CD4-positive, CD25-positive, alpha-beta regulatory T cell (primary cell): Measurements from ENCODE around the gene TNFAIP6. TPM values are rescaled to one million over a fixed set of nuclear protein-coding genes. Genes with fewer than 3 reads are reported as not detected.
"Not testable (repeated sequence)": the region's sequence is repeated elsewhere in the genome, so short reads cannot be mapped to it uniquely, and the experiment has no call there.

Experiments
- ATAC-seq, 2 donors: fragments of 150-1000 bp; cut with Tn5 transposase; one replicate each; pipeline ENCODE4 v1.10.0; 2021; ENCODE audit warnings: low read depth in 2 of 2, moderate number of reproducible peaks in 2 of 2, moderate library complexity in 1 of 2
- DNase-seq, 3 donors: peaks; one replicate each; pipeline versions ENCODE4 v3.0.0 to v3.0.0-alpha.2; 2012 to 2022; ENCODE audit warnings: mixed read lengths in 1 of 3
- H3K27ac ChIP-seq: one replicate; pipeline ENCODE4 v1.7.0; 2013; ENCODE audit warnings: mild to moderate bottlenecking, low read length; ENCODE audit not compliant: insufficient read depth, poor library complexity, severe bottlenecking
- H3K27me3 ChIP-seq: one replicate; pipeline ENCODE4 v1.7.0; 2013; ENCODE audit warnings: low read length; ENCODE audit not compliant: control insufficient read depth, insufficient read depth
- H3K36me3 ChIP-seq: one replicate; pipeline ENCODE4 v1.7.0; 2013; ENCODE audit warnings: mild to moderate bottlenecking, low read length, moderate library complexity; ENCODE audit not compliant: control insufficient read depth, insufficient read depth
- H3K4me1 ChIP-seq: 2 replicates; pipeline ENCODE4 v1.7.0; 2013; ENCODE audit warnings: mild to moderate bottlenecking, low read length; ENCODE audit not compliant: insufficient read depth, control insufficient read depth, poor library complexity, severe bottlenecking
- H3K4me3 ChIP-seq: one replicate; pipeline ENCODE4 v1.7.0; 2013; ENCODE audit warnings: low read depth, mild to moderate bottlenecking, low read length, moderate library complexity
- H3K9me3 ChIP-seq, 2 experiments: 1 replicate in 1 of 2; 2 replicates in 1 of 2; pipeline ENCODE4 v1.7.0; 2013; ENCODE audit warnings: low read length in 2 of 2, mild to moderate bottlenecking in 1 of 2, moderate library complexity in 1 of 2; ENCODE audit not compliant: control insufficient read depth in 2 of 2
- H3K27ac Mint-ChIP-seq, 3 donors: one replicate each; pipeline ENCODE4 v1.8.0; 2020 to 2022; ENCODE audit warnings: mild to moderate bottlenecking in 3 of 3, mixed read lengths in 3 of 3, moderate library complexity in 2 of 3
- H3K27me3 Mint-ChIP-seq: one replicate; pipeline ENCODE4 v1.8.0; 2022; ENCODE audit warnings: mild to moderate bottlenecking, mixed read lengths
- H3K36me3 Mint-ChIP-seq: one replicate; pipeline ENCODE4 v1.8.0; 2020; ENCODE audit warnings: mixed read lengths
- H3K4me1 Mint-ChIP-seq, 4 donors: one replicate each; pipeline ENCODE4 v1.8.0; 2020 to 2022; ENCODE audit warnings: mixed read lengths in 4 of 4, mild to moderate bottlenecking in 1 of 4
- H3K4me3 Mint-ChIP-seq, 4 donors: one replicate each; pipeline ENCODE4 v1.8.0; 2020 to 2022; ENCODE audit warnings: mild to moderate bottlenecking in 4 of 4, mixed read lengths in 4 of 4, moderate library complexity in 3 of 4
- H3K9me3 Mint-ChIP-seq, 7 donors: one replicate each; pipeline ENCODE4 v1.8.0; 2020 to 2022; ENCODE audit warnings: mixed read lengths in 7 of 7, mild to moderate bottlenecking in 3 of 7, moderate library complexity in 2 of 7
- polyA plus RNA-seq, 4 donors: library from polyadenylated mRNA; unstranded; fragments of 300-500 nt; fragmentation: Illumina TruSeq; gene quantifications; one replicate each; pipeline ENCODE4 v1.2.3, GENCODE V29; 2021
- total RNA-seq: library from RNA; stranded (reverse); gene quantifications from one replicate; pipeline ENCODE4 v1.2.3, GENCODE V29; 2022

The TNFAIP6 gene
- total and polyA plus RNA-seq, 5 donors from 2014 or later = not detected

DNA sequence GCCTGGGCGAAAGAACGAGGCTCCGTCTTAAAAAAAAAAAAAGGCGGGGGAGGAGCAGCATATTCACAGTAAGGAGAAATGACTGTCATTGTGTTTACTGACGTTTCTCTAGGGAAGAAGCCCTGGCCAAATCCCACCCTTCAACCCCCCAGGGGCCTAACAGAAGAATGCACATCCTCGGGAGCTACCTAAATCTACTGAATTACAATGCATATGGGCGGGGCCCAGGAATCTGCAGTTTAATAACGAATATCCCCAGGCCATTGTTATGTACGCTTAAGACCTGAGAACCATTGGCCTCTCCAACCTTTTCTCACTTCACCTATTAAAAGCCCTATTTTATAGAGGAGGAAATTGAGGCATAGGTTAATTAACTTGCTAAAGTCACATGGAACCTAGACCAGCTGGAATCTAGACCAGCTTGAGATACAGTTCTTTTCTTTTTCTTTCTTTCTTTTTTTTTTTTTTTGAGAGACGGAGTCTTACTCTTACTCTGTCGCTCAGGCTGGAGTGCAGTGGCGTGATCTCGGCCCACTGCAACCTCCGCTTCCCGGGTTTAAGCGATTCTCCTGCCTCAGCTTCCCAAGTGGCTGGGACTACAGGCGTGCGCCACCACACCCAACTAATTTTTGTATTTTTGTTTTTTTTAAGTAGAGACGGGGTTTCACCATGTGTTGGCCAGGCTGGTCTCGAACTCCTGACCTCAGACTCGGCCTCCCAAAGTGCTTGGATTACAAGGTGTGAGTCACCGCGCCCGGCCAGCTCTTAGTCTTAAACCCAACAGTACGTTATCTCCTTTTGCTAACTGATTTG, 51.6 kb downstream of the TNFAIP6 start:
- H3K4me1 ChIP-seq = peaks cover 16% of the 10 kb centered on the region
- Mint-ChIP-seq H3K4me3 (peak overlapping the region; percentile 92 to 98 (median 96)), H3K27me3 (peaks cover 4% of the 10 kb centered on the region), H3K27ac (peak overlapping the region; percentile 95 to 98 (median 98)), H3K4me1 (peaks cover 12 to 36% (median 20%) of the 10 kb centered on the region in 4 donors), H3K9me3 (no peaks in the 10 kb centered on the region), H3K36me3 (peaks cover 8% of the 10 kb centered on the region)
- peaks cover 12% of the 10 kb centered on the region for H3K36me3 ChIP-seq
- peak overlapping the region; percentile 80 for H3K27ac ChIP-seq
- ATAC-seq = no peak
- no peak for DNase-seq
- no peaks in the 10 kb centered on the region for H3K9me3 ChIP-seq
- no peaks in the 10 kb centered on the region for H3K27me3 ChIP-seq
- H3K4me3 ChIP-seq = peak overlapping the region; percentile 62

DNA sequence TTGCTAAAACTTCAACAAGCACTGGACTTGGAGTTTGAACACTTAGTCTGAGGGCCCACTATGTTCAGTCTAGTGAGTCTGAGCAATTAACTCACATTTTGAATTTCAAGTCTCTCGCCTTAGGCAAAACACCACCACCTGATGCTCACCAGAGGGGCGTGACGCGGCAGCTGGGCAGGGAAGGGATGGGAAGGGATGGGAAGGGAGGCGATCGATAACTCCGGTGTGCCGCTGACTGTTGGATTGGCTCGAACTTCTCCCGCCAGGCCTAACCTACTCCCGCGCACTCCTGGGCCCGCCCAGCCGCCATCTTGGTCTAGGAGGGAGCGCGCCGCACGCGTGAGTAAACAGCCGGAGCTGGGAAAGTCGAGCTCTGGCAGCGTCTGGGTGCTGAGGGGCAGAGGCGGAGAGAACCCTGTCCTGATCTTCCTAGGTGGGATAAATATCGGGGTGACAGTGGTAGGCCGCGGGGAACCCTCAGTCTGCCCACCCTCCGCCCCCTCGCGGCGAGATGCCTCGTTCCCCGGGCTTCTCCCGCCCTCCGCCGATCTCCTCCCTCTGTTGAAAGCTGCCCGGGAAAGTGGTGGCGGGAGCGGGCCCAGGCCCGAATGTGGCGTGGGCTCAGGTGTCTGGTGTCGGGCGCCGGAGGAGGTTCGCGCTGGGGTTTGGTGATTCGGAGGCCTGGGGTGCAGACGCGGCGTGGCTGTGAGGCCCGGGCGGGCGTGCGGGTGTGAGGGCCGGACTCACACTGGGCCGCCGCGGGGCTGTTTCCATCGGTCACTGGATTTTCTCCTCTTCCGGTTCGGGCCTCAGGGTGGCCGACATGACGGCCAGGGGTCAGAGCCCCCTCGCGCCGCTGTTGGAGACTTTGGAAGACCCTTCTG, 52.5 kb downstream of the TNFAIP6 start, which contains the start of gene RIF1:
Gene RIF1 (plus strand): TSS at position 302 of the 884 bp plus-strand sequence. CDS start 522 bp downstream, at position 824.
- peaks cover 4% of the 10 kb centered on the region for H3K27me3 Mint-ChIP-seq
- H3K4me1 ChIP-seq = peaks cover 17% of the 10 kb centered on the region
- H3K4me3 ChIP-seq = peak within 1 kb of the TSS; percentile 95
- no peaks in the 10 kb centered on the region for H3K9me3 ChIP-seq
- peaks cover 16 to 38% (median 22%) of the 10 kb centered on the region in 4 donors for H3K4me1 Mint-ChIP-seq
- peaks cover 18% of the 10 kb centered on the region for H3K36me3 ChIP-seq
- H3K27ac Mint-ChIP-seq = peak within 1 kb of the TSS; percentile 95 to 98 (median 98)
- DNase-seq (peak; percentile 58 to 85 (median 70)), ATAC-seq (peak; percentile 91 to 93)
- peaks cover 8% of the 10 kb centered on the region for H3K36me3 Mint-ChIP-seq
- H3K9me3 Mint-ChIP-seq = no peaks in the 10 kb centered on the region
- H3K27ac ChIP-seq = peak within 1 kb of the TSS; percentile 80
- peak within 1 kb of the TSS; percentile 92 to 98 (median 96) for H3K4me3 Mint-ChIP-seq
- no peaks in the 10 kb centered on the region for H3K27me3 ChIP-seq

DNA sequence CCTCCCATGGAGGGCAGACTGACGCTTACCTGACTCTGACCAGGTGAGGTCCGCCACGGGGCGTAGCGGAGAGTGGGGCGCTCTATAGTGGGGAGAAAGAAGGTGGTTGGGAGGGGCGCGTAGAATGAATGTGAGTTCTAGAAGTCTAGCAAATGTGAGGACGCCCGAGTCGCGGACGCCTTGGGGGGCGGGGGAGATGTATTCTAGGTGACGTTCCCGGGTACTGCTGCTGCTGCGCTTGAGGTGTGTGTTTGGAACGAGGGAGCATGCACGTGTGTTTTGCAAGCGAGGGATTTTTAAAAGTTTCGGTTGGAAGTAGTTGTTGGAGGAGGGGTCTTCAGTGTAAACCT, 53.1 kb downstream of the TNFAIP6 start:
- Histone ChIP-seq H3K27me3 (no peaks in the 10 kb centered on the region), H3K27ac (peak overlapping the region; percentile 80), H3K4me3 (peak overlapping the region; percentile 95), H3K4me1 (peaks cover 17% of the 10 kb centered on the region), H3K9me3 (no peaks in the 10 kb centered on the region), H3K36me3 (peaks cover 18% of the 10 kb centered on the region)
- peaks cover 4% of the 10 kb centered on the region for H3K27me3 Mint-ChIP-seq
- peaks cover 8% of the 10 kb centered on the region for H3K36me3 Mint-ChIP-seq
- peak overlapping the region; percentile 94 to 98 (median 95) for H3K27ac Mint-ChIP-seq
- peak overlapping the region; percentile 92 to 98 (median 96) for H3K4me3 Mint-ChIP-seq
- peak; percentile 30 to 49 (median 35) for DNase-seq
- ATAC-seq = peak; percentile 37 to 49
- no peaks in the 10 kb centered on the region for H3K9me3 Mint-ChIP-seq
- H3K4me1 Mint-ChIP-seq = peaks cover 16 to 40% (median 22%) of the 10 kb centered on the region in 4 donors

DNA sequence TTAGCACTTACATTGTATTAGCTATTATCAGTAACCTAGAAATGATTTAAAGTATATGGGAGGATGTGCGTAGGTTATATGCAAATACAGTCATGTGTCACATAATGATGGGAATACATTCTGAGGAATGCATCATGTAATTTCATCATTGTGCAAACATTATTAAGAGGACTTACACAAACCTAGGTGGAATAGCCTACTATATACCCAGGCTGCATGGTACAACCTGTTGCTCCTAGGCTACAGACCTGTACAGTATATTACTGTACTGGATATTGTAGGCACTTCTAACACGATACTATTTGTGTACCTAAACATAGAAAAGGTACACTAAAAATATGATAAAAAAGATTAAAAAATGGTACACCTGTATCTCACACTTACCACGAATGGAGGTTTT, 60.3 kb downstream of the TNFAIP6 start:
- no peak overlapping the region for H3K4me3 Mint-ChIP-seq
- H3K27me3 ChIP-seq = no peaks in the 10 kb centered on the region
- no peaks in the 10 kb centered on the region for H3K27me3 Mint-ChIP-seq
- H3K4me1 Mint-ChIP-seq = peaks cover 20 to 44% (median 29%) of the 10 kb centered on the region in 4 donors
- H3K36me3 Mint-ChIP-seq = peaks cover 38% of the 10 kb centered on the region
- no peak overlapping the region for H3K4me3 ChIP-seq
- peak overlapping the region in 2 of 3 donors; percentile 31 to 63 for H3K27ac Mint-ChIP-seq
- H3K4me1 ChIP-seq = peaks cover 2% of the 10 kb centered on the region
- peaks cover 68% of the 10 kb centered on the region for H3K36me3 ChIP-seq
- H3K9me3 Mint-ChIP-seq = no peaks in the 10 kb centered on the region
- DNase-seq (no peak), ATAC-seq (no peak)
- no peaks in the 10 kb centered on the region for H3K9me3 ChIP-seq
- H3K27ac ChIP-seq = no peak overlapping the region

DNA sequence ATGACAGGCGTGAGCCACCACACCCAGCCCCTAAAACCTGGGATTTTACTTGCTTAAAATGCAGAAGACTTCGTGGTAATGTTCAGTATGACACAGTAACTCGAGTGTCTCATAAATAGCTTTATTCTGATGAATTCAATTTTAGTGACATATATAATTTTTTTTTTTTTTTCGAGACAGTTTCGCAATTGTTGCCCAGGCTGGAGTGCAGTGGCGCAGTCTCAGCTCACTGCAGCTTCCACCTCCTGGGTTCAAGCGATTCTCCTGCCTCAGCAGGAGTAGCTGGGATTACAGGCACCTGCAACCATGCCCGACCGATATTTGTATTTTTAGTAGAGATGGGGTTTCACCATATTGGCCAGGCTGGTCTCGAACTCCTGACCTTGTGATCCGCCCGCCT, 64.3 kb downstream of the TNFAIP6 start:
- not testable (repeated sequence) for H3K27ac ChIP-seq, H3K4me3 ChIP-seq, H3K27me3 Mint-ChIP-seq, ATAC-seq, DNase-seq, H3K27me3 ChIP-seq, H3K9me3 Mint-ChIP-seq, H3K9me3 ChIP-seq
- H3K4me3 Mint-ChIP-seq = peak overlapping the region in 1 of 4 donors; percentile 18
- peaks cover 54% of the 10 kb centered on the region for H3K36me3 ChIP-seq
- H3K4me1 ChIP-seq = peaks cover 14% of the 10 kb centered on the region
- H3K27ac Mint-ChIP-seq = peak overlapping the region; percentile 23 to 85 (median 63)
- peaks cover 49% of the 10 kb centered on the region for H3K36me3 Mint-ChIP-seq
- peaks cover 20 to 57% (median 40%) of the 10 kb centered on the region in 4 donors for H3K4me1 Mint-ChIP-seq

DNA sequence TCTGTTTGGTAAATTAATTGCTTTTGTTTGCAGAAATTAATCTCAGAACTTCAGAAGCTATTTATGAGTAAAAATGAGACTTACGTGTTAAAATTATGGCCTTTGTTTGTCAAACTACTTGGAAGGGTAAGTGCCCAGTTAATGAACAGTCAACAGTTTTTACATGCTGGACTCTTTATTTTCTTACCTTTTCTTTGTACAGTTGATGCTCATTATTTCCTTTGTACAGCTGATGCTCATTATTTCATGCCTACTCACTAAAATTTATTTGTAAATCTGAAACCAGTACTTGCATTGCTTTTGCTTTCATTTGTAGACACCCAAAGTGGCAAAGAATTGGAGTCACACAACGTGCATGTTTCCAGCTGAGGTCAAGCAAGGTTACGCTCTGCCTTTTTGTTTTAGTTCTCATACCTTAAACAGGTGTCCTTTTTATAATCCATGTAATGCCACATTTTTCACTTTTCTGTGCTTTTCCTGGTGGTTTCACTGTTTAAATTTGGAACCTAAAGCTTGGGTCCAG, 65.6 kb downstream of the TNFAIP6 start:
- ATAC-seq (no peak), DNase-seq (peak in 1 of 3 donors; percentile 46)
- Mint-ChIP-seq H3K27ac (peak overlapping the region; percentile 47 to 91 (median 90)), H3K9me3 (no peaks in the 10 kb centered on the region), H3K4me1 (peaks cover 13 to 54% (median 32%) of the 10 kb centered on the region in 4 donors), H3K4me3 (peak overlapping the region in 2 of 4 donors; percentile 4 to 11), H3K27me3 (no peaks in the 10 kb centered on the region), H3K36me3 (peaks cover 41% of the 10 kb centered on the region)
- no peaks in the 10 kb centered on the region for H3K9me3 ChIP-seq
- no peaks in the 10 kb centered on the region for H3K27me3 ChIP-seq
- H3K27ac ChIP-seq = peak overlapping the region; percentile 62
- H3K4me3 ChIP-seq = peak overlapping the region; percentile 62
- H3K36me3 ChIP-seq = peaks cover 42% of the 10 kb centered on the region
- peaks cover 14% of the 10 kb centered on the region for H3K4me1 ChIP-seq

DNA sequence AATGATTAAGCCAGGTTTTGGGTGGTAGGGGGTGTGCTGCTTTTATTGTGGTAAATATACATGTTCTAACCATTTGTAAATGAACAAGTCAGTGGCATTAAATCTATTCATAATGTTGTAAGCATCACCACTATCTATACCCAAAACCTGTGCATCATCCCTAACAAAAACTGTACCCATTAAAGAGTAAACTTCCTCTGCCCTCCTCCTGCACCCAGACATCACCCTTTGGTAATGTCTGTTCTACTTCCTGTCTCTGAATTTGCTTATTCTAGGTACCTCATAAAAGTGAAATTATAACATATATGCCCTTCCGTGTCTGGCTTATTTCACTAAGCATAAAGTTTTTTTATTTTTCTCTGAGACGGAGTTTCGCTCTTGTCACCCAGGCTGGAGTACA, 66.4 kb downstream of the TNFAIP6 start:
- Mint-ChIP-seq H3K36me3 (peaks cover 47% of the 10 kb centered on the region), H3K9me3 (no peaks in the 10 kb centered on the region), H3K27me3 (no peaks in the 10 kb centered on the region), H3K4me1 (peaks cover 19 to 59% (median 37%) of the 10 kb centered on the region in 4 donors), H3K4me3 (peak overlapping the region; percentile 2 to 54 (median 8)), H3K27ac (peak overlapping the region; percentile 47 to 91 (median 90))
- ATAC-seq = peak; percentile 93 to 98
- Histone ChIP-seq H3K4me3 (peak overlapping the region; percentile 62), H3K27me3 (no peaks in the 10 kb centered on the region), H3K4me1 (peaks cover 14% of the 10 kb centered on the region), H3K27ac (peak overlapping the region; percentile 62), H3K36me3 (peaks cover 41% of the 10 kb centered on the region), H3K9me3 (no peaks in the 10 kb centered on the region)
- DNase-seq = peak in 2 of 3 donors; percentile 66 to 76
